Measurements from ENCODE around the gene PARD6A.

DNA sequence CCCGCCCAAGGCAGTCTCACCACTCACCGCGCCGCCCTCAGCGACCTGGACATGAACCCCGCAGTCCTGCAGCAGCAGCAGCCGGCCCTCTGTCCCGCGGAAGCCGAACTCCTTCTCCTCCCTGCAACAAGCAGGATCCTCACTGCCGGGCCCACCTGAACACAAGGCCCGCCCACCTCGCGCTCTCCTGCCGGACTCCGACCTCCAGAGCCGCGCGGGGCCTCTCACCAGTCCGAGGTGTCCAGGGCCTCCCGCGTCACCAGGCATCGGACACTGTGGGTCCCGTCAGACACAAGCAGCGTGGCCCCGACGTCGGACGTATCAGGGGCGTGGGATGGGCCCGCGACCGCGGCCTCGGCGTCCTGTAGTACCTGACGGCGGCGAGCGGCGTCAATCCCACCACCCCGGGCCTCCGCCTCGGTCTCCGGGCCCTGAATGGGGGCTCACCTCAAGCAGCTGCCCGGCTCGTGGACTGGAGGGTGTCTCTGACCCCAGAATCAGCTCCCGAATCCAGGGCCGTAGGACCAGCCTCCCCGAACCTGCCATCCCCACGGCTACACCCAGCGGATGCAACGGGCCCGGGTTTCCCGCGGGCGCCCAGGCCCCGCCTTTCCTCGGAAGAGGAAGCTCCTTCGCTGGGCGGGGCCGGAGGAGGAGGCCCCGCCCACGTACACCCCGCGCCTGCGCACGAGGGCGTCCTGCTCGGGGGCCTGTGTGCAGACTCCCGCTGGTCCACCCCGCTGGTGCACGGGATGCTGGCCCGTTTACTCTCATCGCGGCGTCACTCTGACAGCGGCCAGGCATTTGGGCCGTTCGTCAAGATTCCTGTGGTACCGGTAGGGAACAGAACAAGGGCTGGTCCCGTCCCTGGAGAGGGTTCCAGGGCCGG lies 841 bp upstream of the PARD6A start, which contains the start of gene ACD:
- TF ChIP-seq, protein P1, sequence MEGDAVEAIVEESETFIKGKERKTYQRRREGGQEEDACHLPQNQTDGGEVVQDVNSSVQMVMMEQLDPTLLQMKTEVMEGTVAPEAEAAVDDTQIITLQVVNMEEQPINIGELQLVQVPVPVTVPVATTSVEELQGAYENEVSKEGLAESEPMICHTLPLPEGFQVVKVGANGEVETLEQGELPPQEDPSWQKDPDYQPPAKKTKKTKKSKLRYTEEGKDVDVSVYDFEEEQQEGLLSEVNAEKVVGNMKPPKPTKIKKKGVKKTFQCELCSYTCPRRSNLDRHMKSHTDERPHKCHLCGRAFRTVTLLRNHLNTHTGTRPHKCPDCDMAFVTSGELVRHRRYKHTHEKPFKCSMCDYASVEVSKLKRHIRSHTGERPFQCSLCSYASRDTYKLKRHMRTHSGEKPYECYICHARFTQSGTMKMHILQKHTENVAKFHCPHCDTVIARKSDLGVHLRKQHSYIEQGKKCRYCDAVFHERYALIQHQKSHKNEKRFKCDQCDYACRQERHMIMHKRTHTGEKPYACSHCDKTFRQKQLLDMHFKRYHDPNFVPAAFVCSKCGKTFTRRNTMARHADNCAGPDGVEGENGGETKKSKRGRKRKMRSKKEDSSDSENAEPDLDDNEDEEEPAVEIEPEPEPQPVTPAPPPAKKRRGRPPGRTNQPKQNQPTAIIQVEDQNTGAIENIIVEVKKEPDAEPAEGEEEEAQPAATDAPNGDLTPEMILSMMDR (conservative IDR thresholded peaks at IDR 0.05 in 1 of 2, IDR thresholded peaks at IDR 0.05 in 1 of 2; ENCODE audit: low read depth in 1 of 2, low read length in 2 of 2): no peak
- no peak for TF ChIP-seq EZH2 (IDR thresholded peaks at IDR 0.05; ENCODE audit: low read length, missing control alignments)

All from fibroblast of lung (primary cell).